GM13977 (cell line): Measurements from ENCODE around the gene DSC3.

Source experiments
- DNase-seq: peaks from one replicate; pipeline ENCODE4 v3.0.0; 2012; ENCODE audit warnings: low spot score
- in situ Hi-C: fragments of 300-500 bp; cut with MboI; formaldehyde crosslinking; loops from one replicate; pipeline ENCODE4 v1.12.0; 2022; ENCODE audit warnings: low sequenced_read_pairs, low pct_unique_long_range_greater_than_20kb, mixed read lengths, inconsistent platforms; ENCODE audit not compliant: unreplicated experiment
- TF ChIP-seq, protein P1 (sequence below): IDR thresholded peaks from 2 replicates; pipeline ENCODE4 v1.5.1; 2012; ENCODE audit warnings: mild to moderate bottlenecking, control low read depth; ENCODE audit not compliant: insufficient read depth; ENCODE audit errors: extremely low read depth, missing control alignments

DSC3 gene

DNA sequence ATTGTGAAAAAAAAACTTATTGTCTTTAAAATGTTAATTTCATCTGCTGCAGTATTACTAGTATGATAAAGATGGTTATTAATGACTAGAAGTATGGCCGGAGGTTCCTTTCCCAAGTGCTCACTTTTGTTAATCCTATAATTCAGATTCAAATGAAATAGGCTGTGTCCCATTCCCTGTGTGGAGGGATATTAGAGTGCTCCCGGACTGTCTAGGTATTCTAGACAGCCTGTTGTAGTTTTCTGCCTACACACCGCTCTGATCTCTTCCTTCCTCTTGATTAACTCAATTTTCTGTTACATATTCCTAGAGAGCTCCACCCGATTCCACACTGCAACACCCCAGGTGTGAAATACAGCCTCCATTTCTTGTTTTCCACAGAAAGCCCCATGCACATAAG is 15.4 kb upstream of the DSC3 start:
- in situ Hi-C loops = no loop called here
- no peak for DNase-seq
- TF ChIP-seq, protein P1, sequence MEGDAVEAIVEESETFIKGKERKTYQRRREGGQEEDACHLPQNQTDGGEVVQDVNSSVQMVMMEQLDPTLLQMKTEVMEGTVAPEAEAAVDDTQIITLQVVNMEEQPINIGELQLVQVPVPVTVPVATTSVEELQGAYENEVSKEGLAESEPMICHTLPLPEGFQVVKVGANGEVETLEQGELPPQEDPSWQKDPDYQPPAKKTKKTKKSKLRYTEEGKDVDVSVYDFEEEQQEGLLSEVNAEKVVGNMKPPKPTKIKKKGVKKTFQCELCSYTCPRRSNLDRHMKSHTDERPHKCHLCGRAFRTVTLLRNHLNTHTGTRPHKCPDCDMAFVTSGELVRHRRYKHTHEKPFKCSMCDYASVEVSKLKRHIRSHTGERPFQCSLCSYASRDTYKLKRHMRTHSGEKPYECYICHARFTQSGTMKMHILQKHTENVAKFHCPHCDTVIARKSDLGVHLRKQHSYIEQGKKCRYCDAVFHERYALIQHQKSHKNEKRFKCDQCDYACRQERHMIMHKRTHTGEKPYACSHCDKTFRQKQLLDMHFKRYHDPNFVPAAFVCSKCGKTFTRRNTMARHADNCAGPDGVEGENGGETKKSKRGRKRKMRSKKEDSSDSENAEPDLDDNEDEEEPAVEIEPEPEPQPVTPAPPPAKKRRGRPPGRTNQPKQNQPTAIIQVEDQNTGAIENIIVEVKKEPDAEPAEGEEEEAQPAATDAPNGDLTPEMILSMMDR = no peak

DNA sequence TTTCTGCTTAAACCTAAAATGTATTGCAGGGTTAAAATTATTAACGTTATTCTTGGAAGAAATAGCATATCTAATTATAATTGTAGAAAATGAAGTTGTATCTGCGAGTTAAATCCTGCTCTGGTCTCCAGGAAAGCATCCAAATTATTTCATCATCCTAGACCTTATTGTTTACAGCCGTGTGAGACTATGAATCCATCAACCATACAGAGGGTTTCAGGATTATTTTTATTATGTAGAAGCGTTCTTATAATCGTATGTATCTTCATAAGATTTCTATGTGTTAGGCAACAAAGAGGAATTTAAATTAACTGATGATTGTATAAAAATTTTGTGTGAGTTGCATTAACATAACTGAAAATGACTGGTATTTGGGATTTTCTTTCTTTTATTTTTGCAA is 14.5 kb upstream of the DSC3 start:
- in situ Hi-C loops = no loop called here
- no peak for DNase-seq
- TF ChIP-seq, protein P1 = no peak

DNA sequence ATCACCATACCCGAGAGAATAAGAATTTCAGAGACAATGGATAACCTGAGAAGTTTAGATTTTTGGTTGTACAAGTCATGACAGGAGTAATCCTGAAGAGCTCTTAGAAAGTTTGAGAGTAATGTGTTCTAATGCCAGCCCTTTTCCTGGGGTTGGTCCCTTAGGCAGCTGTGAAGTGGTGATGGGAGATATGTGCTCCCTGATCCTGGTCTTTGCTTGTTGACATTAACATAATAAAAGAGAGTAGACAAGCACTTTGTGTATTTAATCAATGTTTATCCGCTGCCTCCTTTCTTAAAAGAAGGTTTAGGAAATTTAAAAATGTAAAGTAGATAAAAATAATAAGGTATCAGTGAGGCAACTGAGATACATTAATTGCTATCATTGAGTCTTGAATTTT is 13.8 kb upstream of the DSC3 start:
- TF ChIP-seq, protein P1 = no peak
- DNase-seq = no peak
- in situ Hi-C loops = no loop called here

DNA sequence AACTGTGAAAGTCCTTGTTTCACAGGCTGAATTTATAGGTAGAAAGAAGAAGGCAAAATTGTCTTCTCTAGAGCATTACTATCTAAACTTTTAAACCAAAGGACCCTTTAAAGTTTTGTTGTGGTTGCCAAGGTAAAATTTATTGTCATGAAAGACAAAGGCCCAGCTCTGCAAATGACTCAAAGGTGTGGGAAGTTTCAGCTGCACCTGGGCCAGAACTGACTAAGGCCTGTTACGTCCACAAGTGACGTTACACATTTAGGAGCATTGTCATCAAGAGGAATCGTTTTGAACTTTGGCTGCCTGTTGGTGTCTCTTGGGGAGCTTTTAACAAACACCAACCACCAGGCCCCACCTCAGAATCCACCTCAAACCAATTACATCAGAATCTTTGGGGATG is 8.1 kb upstream of the DSC3 start:
- in situ Hi-C loops = no loop called here
- DNase-seq = no peak
- TF ChIP-seq, protein P1 = no peak

DNA sequence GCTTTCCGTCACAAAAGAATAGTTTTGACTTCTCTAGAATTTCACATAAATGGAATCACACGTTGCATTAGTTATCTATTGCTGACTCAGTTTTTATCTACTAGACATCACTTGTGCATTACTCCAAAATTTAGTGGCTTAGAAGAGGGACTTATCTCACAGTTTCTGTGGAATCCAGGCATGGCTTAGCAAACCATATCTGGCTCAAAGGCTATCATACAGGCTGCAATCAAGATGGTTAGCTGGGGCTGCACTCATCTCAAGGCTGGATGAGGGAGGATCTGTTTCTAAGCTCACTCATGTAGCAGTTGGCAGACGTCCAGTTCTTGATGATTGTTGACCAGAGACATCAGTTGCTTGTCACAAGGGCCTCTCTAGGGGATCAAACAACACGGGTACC is 6.6 kb upstream of the DSC3 start:
- in situ Hi-C loops = no loop called here
- TF ChIP-seq, protein P1 = no peak
- DNase-seq = no peak

DNA sequence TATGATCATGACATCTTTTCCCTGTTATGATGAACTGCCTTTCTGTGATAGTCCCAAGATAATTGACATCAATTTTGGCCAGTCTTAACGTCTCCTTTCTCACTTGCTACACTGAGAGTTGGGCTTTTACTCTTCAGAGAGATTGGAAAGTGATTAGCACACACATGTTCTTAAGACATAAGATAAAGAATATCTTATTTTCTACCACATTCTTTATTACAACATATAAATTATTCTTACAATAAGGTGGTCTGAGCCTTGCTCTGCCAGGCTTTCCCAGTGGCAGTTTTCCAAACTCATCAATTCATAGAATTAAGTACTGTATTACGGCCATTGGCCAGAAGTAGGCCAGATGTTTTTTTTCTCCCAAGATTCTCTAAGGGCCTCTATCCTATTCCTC is 5.7 kb upstream of the DSC3 start:
- TF ChIP-seq, protein P1 = no peak
- in situ Hi-C loops = no loop called here
- DNase-seq = no peak

DNA sequence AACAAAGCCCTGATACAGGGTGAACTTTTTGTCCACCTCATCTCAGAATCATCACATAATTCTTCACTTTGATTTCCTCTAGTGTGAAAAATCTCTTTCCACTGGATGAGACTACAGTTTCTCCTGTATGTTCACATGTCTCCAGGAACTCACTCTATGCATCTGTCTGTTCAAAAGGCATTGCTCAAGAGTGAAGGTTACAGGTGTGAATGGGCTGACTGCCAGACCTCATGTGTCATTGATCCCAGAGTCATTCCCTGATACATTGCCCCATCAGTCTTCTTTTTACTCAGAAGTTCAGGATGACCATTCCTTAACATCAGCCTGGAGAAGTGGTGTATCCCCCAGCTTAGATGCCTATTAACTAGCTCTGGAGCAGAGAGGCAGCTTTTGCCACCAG is 4.4 kb upstream of the DSC3 start:
- TF ChIP-seq, protein P1 = no peak
- in situ Hi-C loops = no loop called here
- DNase-seq = no peak
